GM12878 (cell line): Measurements from ENCODE around the gene ZNF462. TPM values are rescaled to one million over a fixed set of nuclear protein-coding genes. Genes with fewer than 3 reads are reported as not detected.

Source experiments
- DPF2 ChIP-seq: fragments of 450-650 bp; IDR thresholded peaks from 2 replicates; pipeline ENCODE4 v1.6.1; 2017; ENCODE audit warnings: mild to moderate bottlenecking
- E2F4 ChIP-seq: IDR thresholded peaks from 2 replicates; pipeline ENCODE4 v1.6.1; 2012; ENCODE audit warnings: low read depth, low read length, improper control_type of control experiment
- ELK1 ChIP-seq: IDR thresholded peaks from 2 replicates; pipeline ENCODE4 v1.6.1; 2012; ENCODE audit warnings: low read depth, low read length, improper control_type of control experiment
- EP300 ChIP-seq, 2 experiments: fragments of 150-350 bp in 1 of 2; IDR thresholded peaks; 2 replicates each; pipeline ENCODE4 v1.6.1; 2011 to 2012; ENCODE audit warnings: low read depth in 2 of 2, low read length in 2 of 2, borderline replicate concordance in 1 of 2, improper control_type of control experiment in 1 of 2, inconsistent platforms in 1 of 2; ENCODE audit not compliant: control insufficient read depth in 1 of 2
- IKZF1 ChIP-seq: fragments of 450-650 bp; conservative IDR thresholded peaks from 2 replicates; pipeline ENCODE4 v1.6.1; 2017; ENCODE audit warnings: antibody characterized with exemption, mild to moderate bottlenecking
- IRF4 ChIP-seq: IDR thresholded peaks from 2 replicates; pipeline ENCODE4 v1.6.1; 2011; ENCODE audit warnings: low read depth, low read length
- PAX5 ChIP-seq: IDR thresholded peaks from 2 replicates; pipeline ENCODE4 v1.6.1; 2011; ENCODE audit warnings: low read depth, low read length, borderline replicate concordance
- REST ChIP-seq: IDR thresholded peaks from 2 replicates; pipeline ENCODE4 v1.6.1; 2012; ENCODE audit warnings: mild to moderate bottlenecking, low read depth, low read length
- polyA plus RNA-seq, 11 experiments: library from polyadenylated mRNA; depleted of rRNA in 4 of 11; unstranded in 6 of 11; stranded (reverse) in 5 of 11; fragments of >200 nt; fragmentation: Nextera tagmentation in 4 of 11; fragmentation: Illumina TruSeq in 1 of 11; extraction: Ambion mirVana in 4 of 11; extraction: Trizol in 1 of 11; gene quantifications; 1 replicate in 1 of 11; 2 replicates in 10 of 11; pipeline versions ENCODE4 v1.2.1 to v1.2.3, GENCODE V29; 2011 to 2016; ENCODE audit warnings: inconsistent platforms in 2 of 11, missing spikeins in 2 of 11, low read depth in 1 of 11
- total RNA-seq, 4 experiments: library from RNA; depleted of rRNA in 3 of 4; stranded (reverse); fragments of >200 nt in 3 of 4; fragmentation: Illumina TruSeq in 1 of 4; extraction: Trizol in 1 of 4; gene quantifications; 2 replicates each; pipeline versions ENCODE4 v1.2.1 to v1.2.3, GENCODE V29; 2013 to 2021
- TF ChIP-seq, protein P1 (sequence below): IDR thresholded peaks from 2 replicates; pipeline ENCODE4 v1.6.1; 2011; ENCODE audit warnings: mild to moderate bottlenecking, low read depth, low read length, moderate library complexity; ENCODE audit not compliant: insufficient replicate concordance

Gene ZNF462
- total and polyA plus RNA-seq, 10 of the 15 experiments (the other 5 are each of a cell fraction or from before 2014, with no cell fraction given) = 0.27 to 13.7 (median 0.55) TPM

DNA sequence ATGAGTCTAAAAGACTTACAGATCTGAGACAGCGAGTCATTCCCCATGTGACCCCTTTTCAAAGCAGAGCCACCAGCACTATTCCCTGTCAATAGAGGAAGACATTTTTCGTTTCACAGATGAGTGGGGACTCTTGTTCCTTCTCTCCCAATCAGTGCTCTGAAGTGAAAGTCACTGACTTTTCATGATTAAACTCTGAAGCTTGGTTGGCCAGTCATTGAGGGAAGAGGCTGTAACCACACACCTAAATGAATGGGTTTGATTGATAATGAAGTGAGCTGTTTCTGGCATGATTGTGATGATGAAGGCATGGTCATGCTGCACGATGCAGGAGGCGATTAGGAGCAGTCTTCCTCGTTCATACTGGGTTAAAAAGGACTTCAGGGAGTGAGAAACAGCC lies 171.9 kb downstream of the ZNF462 start (continued):
- TF ChIP-seq, protein P1, sequence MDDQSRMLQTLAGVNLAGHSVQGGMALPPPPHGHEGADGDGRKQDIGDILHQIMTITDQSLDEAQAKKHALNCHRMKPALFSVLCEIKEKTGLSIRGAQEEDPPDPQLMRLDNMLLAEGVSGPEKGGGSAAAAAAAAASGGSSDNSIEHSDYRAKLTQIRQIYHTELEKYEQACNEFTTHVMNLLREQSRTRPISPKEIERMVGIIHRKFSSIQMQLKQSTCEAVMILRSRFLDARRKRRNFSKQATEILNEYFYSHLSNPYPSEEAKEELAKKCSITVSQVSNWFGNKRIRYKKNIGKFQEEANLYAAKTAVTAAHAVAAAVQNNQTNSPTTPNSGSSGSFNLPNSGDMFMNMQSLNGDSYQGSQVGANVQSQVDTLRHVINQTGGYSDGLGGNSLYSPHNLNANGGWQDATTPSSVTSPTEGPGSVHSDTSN = no peak
- TF ChIP-seq ELK1 (no peak), IKZF1 (peak; percentile 19; the same call in 1 of the 2 replicates), EP300 (IDR thresholded peaks at IDR 0.05; ENCODE audit: borderline replicate concordance in 1 of 2, control insufficient read depth in 1 of 2, low read depth in 2 of 2, low read length in 2 of 2) (peak in 1 of 2 experiments; percentile 19; a peak in 1 of 4 replicates), REST (no peak), DPF2 (peak; percentile 53), IRF4 (peak; percentile 37; the same call in 1 of the 2 replicates), PAX5 (peak; percentile 47; the same call in 1 of the 2 replicates), E2F4 (no peak)
